T-helper 2 cell treated with Interferon-gamma antibody and Interleukin-4, amounts not matched to agents 5 μg/mL and 100 μg/mL, for 36 hours (primary cell): ENCODE data around the gene DIS3L2.

ENCODE experiments used
- DNase-seq: peaks from one replicate; pipeline ENCODE4 v3.0.0; 2021; ENCODE audit warnings: low spot score
- H3K27ac Mint-ChIP-seq: one replicate; pipeline ENCODE4 v1.8.0; 2021; ENCODE audit warnings: mild to moderate bottlenecking, mixed read lengths
- H3K27me3 Mint-ChIP-seq: one replicate; pipeline ENCODE4 v1.8.0; 2021; ENCODE audit warnings: low read depth, mixed read lengths
- H3K36me3 Mint-ChIP-seq: one replicate; pipeline ENCODE4 v1.8.0; 2021; ENCODE audit warnings: low read depth, mixed read lengths
- H3K4me1 Mint-ChIP-seq: one replicate; pipeline ENCODE4 v1.8.0; 2021; ENCODE audit warnings: low read depth, mixed read lengths
- H3K4me3 Mint-ChIP-seq: one replicate; pipeline ENCODE4 v1.8.0; 2022; ENCODE audit warnings: mild to moderate bottlenecking, moderate library complexity, mixed read lengths
- H3K9me3 Mint-ChIP-seq: one replicate; pipeline ENCODE4 v1.8.0; 2021; ENCODE audit warnings: mixed read lengths

The DIS3L2 gene

DNA sequence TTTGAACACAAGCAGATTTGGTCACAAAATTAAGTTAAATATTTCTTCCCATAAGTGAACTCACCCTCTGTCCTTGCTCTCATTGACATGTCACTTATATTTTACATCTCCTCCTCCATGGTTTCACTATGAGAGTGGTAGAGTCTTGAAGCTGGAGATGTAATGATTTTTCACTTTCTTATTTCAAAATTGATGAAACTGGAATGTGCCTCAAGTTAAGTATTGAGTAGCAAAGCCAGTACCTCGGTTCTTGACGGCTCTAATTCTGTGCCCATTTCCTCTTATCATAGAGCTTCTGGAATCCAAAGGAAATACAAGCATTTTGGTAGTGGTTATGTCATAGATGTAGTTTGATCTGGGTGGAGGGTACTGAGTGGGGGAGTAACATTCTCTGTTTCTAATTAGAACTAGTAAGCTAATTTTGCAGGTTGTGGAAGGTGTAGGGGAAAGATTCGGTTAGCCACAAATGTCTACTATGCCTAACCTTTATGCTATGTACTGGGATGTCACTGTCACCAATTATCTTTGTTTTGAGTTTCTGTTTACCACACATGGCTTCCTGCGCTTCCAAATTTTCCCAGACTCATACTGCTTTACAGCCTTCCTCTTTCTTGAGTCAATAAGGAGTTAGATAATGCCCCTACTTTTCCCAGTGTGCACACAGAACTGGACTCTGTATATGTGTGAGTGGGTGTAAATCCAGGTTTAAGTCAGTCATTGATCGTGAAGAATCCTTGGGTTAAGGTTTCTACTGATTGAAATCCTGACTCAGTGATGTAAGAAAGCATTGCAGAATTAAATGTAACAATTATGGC lies 96.8 kb downstream of the DIS3L2 start:
- no peak for DNase-seq
- Mint-ChIP-seq H3K4me3 (no peak overlapping the region), H3K36me3 (peaks cover 2% of the 10 kb centered on the region), H3K27me3 (peaks cover 22% of the 10 kb centered on the region), H3K27ac (no peak overlapping the region), H3K9me3 (no peaks in the 10 kb centered on the region), H3K4me1 (peaks cover 4% of the 10 kb centered on the region)

DNA sequence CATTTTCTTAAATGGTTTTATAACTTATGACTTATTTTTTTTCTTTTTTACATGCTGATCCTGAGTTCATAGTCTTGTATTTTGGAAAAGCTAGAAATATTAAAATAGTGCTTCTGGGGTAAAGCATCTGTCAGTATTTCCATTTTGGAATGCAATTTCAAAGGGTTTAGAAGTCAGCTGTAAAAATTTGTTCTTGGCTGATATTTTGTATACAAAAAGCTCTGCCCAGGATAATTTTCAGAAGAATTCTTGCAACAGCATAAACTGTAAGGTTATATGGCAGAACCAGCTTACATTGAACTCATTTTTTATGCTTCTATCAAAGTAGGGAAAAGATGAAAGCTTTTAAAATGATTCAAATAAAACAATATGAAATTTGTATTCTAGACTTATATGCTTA lies 97.4 kb downstream of the DIS3L2 start:
- H3K27ac Mint-ChIP-seq, result no peak overlapping the region
- no peak for DNase-seq
- H3K27me3 Mint-ChIP-seq, result peaks cover 22% of the 10 kb centered on the region
- peaks cover 2% of the 10 kb centered on the region for H3K36me3 Mint-ChIP-seq
- H3K4me3 Mint-ChIP-seq, result no peak overlapping the region
- peaks cover 4% of the 10 kb centered on the region for H3K4me1 Mint-ChIP-seq
- H3K9me3 Mint-ChIP-seq, result no peaks in the 10 kb centered on the region

GRCh38 chr2:232061265-232061664 lies 99.8 kb downstream of the DIS3L2 start:
- peaks cover 2% of the 10 kb centered on the region for H3K36me3 Mint-ChIP-seq
- no peaks in the 10 kb centered on the region for H3K9me3 Mint-ChIP-seq
- no peak overlapping the region for H3K27ac Mint-ChIP-seq
- H3K27me3 Mint-ChIP-seq, result peaks cover 33% of the 10 kb centered on the region
- peaks cover 4% of the 10 kb centered on the region for H3K4me1 Mint-ChIP-seq
- H3K4me3 Mint-ChIP-seq, result no peak overlapping the region
- no peak for DNase-seq

- H3K36me3 Mint-ChIP-seq, result no peaks in the 10 kb centered on the region
- peaks cover 3% of the 10 kb centered on the region for H3K27me3 Mint-ChIP-seq
- H3K9me3 Mint-ChIP-seq, result no peaks in the 10 kb centered on the region
- no peak overlapping the region for H3K27ac Mint-ChIP-seq
- peaks cover 6% of the 10 kb centered on the region for H3K4me1 Mint-ChIP-seq
- no peak for DNase-seq
- no peak overlapping the region for H3K4me3 Mint-ChIP-seq
These were observed 111.5 kb downstream of the DIS3L2 start for GRCh38 chr2:232073026-232073425.

GRCh38 chr2:232073699-232074098 lies 112.2 kb downstream of the DIS3L2 start:
- H3K4me1 Mint-ChIP-seq, result peaks cover 8% of the 10 kb centered on the region
- no peak overlapping the region for H3K27ac Mint-ChIP-seq
- no peak overlapping the region for H3K4me3 Mint-ChIP-seq
- DNase-seq, result no peak
- no peaks in the 10 kb centered on the region for H3K36me3 Mint-ChIP-seq
- H3K27me3 Mint-ChIP-seq, result peaks cover 3% of the 10 kb centered on the region
- H3K9me3 Mint-ChIP-seq, result no peaks in the 10 kb centered on the region

DNA sequence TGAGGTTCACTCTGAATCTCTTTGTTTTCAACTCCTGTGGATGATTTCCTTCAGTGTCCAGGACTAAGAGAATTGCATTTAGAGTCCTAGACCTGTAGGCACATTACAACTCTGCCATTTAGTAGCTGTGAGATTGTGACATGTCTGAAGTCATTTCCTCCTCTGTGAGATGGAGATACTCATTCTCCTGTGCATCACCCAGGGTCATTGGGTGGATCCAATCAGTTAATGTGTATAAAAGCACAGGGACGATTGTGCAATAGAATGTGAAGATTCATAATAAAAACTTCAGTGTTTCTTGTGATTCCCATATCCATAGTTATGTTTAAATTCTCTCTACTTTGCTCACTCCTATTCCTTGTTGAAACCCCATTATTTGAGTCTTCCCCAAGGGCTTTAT lies 113.6 kb downstream of the DIS3L2 start:
- Mint-ChIP-seq H3K9me3 (no peaks in the 10 kb centered on the region), H3K27ac (no peak overlapping the region), H3K27me3 (peaks cover 3% of the 10 kb centered on the region), H3K4me1 (peaks cover 8% of the 10 kb centered on the region), H3K36me3 (no peaks in the 10 kb centered on the region), H3K4me3 (no peak overlapping the region)
- no peak for DNase-seq

- H3K4me3 Mint-ChIP-seq, result no peak overlapping the region
- H3K9me3 Mint-ChIP-seq, result no peaks in the 10 kb centered on the region
- H3K27me3 Mint-ChIP-seq, result peaks cover 3% of the 10 kb centered on the region
- H3K36me3 Mint-ChIP-seq, result no peaks in the 10 kb centered on the region
- DNase-seq, result no peak
- peaks cover 8% of the 10 kb centered on the region for H3K4me1 Mint-ChIP-seq
- no peak overlapping the region for H3K27ac Mint-ChIP-seq
These were observed 114.3 kb downstream of the DIS3L2 start for GRCh38 chr2:232075859-232076258.

GRCh38 chr2:232076272-232076671 lies 114.8 kb downstream of the DIS3L2 start:
- DNase-seq, result no peak
- peaks cover 3% of the 10 kb centered on the region for H3K27me3 Mint-ChIP-seq
- no peaks in the 10 kb centered on the region for H3K36me3 Mint-ChIP-seq
- no peaks in the 10 kb centered on the region for H3K9me3 Mint-ChIP-seq
- H3K4me1 Mint-ChIP-seq, result peaks cover 8% of the 10 kb centered on the region
- no peak overlapping the region for H3K27ac Mint-ChIP-seq
- no peak overlapping the region for H3K4me3 Mint-ChIP-seq

- Mint-ChIP-seq H3K27me3 (peaks cover 2% of the 10 kb centered on the region), H3K9me3 (no peaks in the 10 kb centered on the region), H3K4me3 (no peak overlapping the region), H3K27ac (no peak overlapping the region), H3K4me1 (peaks cover 6% of the 10 kb centered on the region), H3K36me3 (no peaks in the 10 kb centered on the region)
- no peak for DNase-seq
These were observed 115.2 kb downstream of the DIS3L2 start for GRCh38 chr2:232076736-232077135.

DNA sequence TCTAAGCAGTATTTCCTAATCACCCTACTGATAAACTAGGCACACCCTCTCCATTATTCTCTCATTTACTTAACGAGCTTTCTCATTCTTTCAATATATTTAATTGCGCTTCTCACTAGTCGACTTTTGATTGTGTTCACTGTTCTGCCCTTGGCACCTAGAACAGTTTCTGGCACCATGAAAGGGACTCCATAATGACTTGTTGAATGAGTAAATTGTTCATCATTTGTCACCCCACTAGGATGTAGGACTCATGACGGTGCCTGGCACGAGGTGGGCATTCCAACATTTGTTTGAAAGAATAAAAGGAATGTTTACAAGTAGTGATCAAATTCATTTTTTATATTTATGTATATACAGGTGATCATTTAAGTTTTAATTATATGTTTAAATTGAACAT lies 123.7 kb downstream of the DIS3L2 start:
- Mint-ChIP-seq H3K27me3 (no peaks in the 10 kb centered on the region), H3K4me1 (peaks cover 1% of the 10 kb centered on the region), H3K4me3 (no peak overlapping the region), H3K9me3 (peaks cover 7% of the 10 kb centered on the region), H3K36me3 (peaks cover 4% of the 10 kb centered on the region), H3K27ac (no peak overlapping the region)
- no peak for DNase-seq

DNA sequence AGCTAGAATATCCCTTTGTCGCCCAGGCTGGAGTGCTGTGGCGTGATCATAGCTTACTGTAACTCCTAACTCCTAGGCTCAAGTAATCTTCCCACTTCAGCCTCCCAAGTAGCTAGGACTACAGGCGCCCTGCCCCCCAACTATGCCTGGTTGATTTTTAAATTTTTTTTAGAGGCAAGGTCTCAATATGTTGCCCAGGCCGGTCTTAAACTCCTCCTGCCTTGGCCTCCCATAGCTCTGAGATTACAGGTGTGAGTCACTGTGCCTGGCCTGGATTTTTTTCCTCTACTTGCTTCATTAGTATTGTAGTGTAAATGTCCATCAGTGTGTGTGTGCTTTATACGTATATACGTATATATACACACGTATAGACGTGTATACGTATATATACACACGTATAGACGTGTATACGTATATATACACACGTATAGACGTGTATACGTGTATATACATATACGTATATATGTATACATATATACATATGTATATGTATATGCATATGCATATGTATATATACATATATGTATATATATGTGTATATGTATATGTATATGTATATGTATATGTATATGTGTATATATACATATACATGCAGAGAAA lies 124.4 kb downstream of the DIS3L2 start:
- Mint-ChIP-seq H3K36me3 (peaks cover 6% of the 10 kb centered on the region), H3K27ac (no peak overlapping the region), H3K4me3 (no peak overlapping the region), H3K4me1 (peaks cover 1% of the 10 kb centered on the region), H3K9me3 (peaks cover 7% of the 10 kb centered on the region), H3K27me3 (no peaks in the 10 kb centered on the region)
- no peak for DNase-seq

GRCh38 chr2:232088771-232089170 lies 127.3 kb downstream of the DIS3L2 start:
- Mint-ChIP-seq H3K9me3 (peaks cover 5% of the 10 kb centered on the region), H3K27me3 (no peaks in the 10 kb centered on the region), H3K27ac (no peak overlapping the region), H3K4me3 (no peak overlapping the region), H3K4me1 (peaks cover 1% of the 10 kb centered on the region), H3K36me3 (peaks cover 3% of the 10 kb centered on the region)
- DNase-seq, result no peak

DNA sequence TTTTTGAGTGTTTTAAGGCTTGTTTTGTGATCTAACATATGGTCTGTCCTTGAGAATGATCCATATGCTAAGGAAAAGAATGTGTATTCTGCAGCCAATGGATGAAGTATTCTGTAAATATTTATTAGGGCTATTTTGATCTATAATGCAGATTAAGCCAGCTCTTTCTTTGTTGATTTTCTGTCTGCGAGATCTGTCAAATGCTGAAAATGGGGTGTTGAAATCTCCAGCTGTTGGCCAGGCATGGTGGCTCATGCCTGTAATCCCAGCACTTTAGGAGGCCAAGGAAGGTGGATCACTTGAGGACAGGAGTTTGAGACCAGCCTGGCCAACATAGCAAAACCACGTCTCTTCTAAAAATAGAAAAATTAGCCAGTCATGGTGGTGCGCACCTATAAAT lies 132.7 kb downstream of the DIS3L2 start:
- Mint-ChIP-seq H3K4me3 (no peak overlapping the region), H3K4me1 (no peaks in the 10 kb centered on the region), H3K27me3 (no peaks in the 10 kb centered on the region), H3K36me3 (peaks cover 31% of the 10 kb centered on the region), H3K27ac (no peak overlapping the region), H3K9me3 (peaks cover 34% of the 10 kb centered on the region)
- no peak for DNase-seq

DNA sequence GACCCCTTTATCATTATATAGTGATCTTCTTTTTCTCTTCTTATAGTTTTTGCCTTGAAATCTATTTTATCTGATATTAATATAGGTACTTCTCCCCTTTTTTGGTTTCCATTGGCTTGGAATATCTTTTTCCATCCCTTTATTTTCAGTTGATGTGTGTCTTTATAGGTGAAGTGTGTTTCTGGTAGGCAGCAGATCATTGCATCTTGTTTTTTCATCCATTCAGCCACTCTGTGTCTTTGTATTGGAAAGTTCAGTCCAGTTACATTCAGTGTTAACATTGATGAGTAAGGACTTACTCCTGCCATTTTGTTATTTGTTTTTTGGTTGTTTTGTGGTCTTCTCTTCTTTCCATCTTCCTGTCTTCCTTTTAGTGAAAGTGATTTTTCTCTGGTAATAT lies 133.4 kb downstream of the DIS3L2 start:
- H3K4me3 Mint-ChIP-seq, result no peak overlapping the region
- peaks cover 31% of the 10 kb centered on the region for H3K36me3 Mint-ChIP-seq
- no peak for DNase-seq
- peaks cover 34% of the 10 kb centered on the region for H3K9me3 Mint-ChIP-seq
- no peak overlapping the region for H3K27ac Mint-ChIP-seq
- H3K4me1 Mint-ChIP-seq, result no peaks in the 10 kb centered on the region
- H3K27me3 Mint-ChIP-seq, result no peaks in the 10 kb centered on the region
